HEK293 (cell line): ENCODE results near the gene HGFAC.

Experiments
- CTCF ChIA-PET: fragments of 350-600 bp; formaldehyde crosslinking; extraction: SDS; loops from one replicate; lab custom pipeline; 2021; ENCODE audit warnings: antibody characterized with exemption; lab: Yijun Ruan, JAX
- POLR2A ChIA-PET: fragments of 300-600 bp; formaldehyde crosslinking; extraction: SDS; loops from one replicate; lab custom pipeline; 2020; ENCODE audit warnings: antibody characterized with exemption, inconsistent platforms; lab: Yijun Ruan, JAX
- H3K27ac ChIP-seq: fragments of 200-500 bp; sonication (Bioruptor generic); 2 replicates; pipeline ENCODE4 v1.5.1; 2014; ENCODE audit warnings: low read depth, low read length, control low read depth, inconsistent platforms; ENCODE audit errors: extremely low read depth
- H3K36me3 ChIP-seq, 2 experiments: fragments of 200-500 bp in 1 of 2; sonication (Bioruptor generic) in 1 of 2; 1 replicate in 1 of 2; 2 replicates in 1 of 2; pipeline ENCODE4 v1.5.1; 2014 to 2017; ENCODE audit warnings: inconsistent platforms in 2 of 2, low read length in 2 of 2; ENCODE audit not compliant: control insufficient read depth in 2 of 2, insufficient read depth in 1 of 2
- H3K4me1 ChIP-seq: fragments of 200-500 bp; sonication (Bioruptor generic); 2 replicates; pipeline ENCODE4 v1.5.1; 2014; ENCODE audit warnings: mild to moderate bottlenecking, low read length, inconsistent platforms; ENCODE audit not compliant: control insufficient read depth, insufficient read depth
- H3K4me3 ChIP-seq: 2 replicates; pipeline ENCODE4 v1.5.1; 2011; ENCODE audit warnings: low read depth, mild to moderate bottlenecking, control low read depth, low read length, moderate library complexity
- H3K9me3 ChIP-seq: fragments of 200-500 bp; sonication (Bioruptor generic); 2 replicates; pipeline ENCODE4 v1.5.1; 2014; ENCODE audit warnings: low read depth, low read length, inconsistent platforms; ENCODE audit not compliant: control insufficient read depth, insufficient read depth
- KLF7 ChIP-seq: fragments of 450-650 bp; formaldehyde crosslinking; IDR thresholded peaks from 2 replicates; pipeline ENCODE4 v1.5.1; 2016; ENCODE audit warnings: missing biosample characterization, missing genetic modification characterization, borderline replicate concordance
- KLF9 ChIP-seq: fragments of 450-650 bp; formaldehyde crosslinking; IDR thresholded peaks from 2 replicates; pipeline ENCODE4 v1.5.1; 2016; ENCODE audit warnings: missing biosample characterization, missing genetic modification characterization, low read depth
- MEIS1 ChIP-seq: sonication (generic); formaldehyde crosslinking; IDR thresholded peaks from 2 replicates; pipeline ENCODE4 v1.8.1; 2022; ENCODE audit warnings: missing genetic modification reagents, mild to moderate bottlenecking, borderline replicate concordance
- OVOL3 ChIP-seq: fragments of 450-650 bp; formaldehyde crosslinking; IDR thresholded peaks from 2 replicates; pipeline ENCODE4 v1.5.1; 2016; ENCODE audit warnings: missing biosample characterization, missing genetic modification characterization
- REST ChIP-seq: fragments of 450-650 bp; formaldehyde crosslinking; IDR thresholded peaks from 2 replicates; pipeline ENCODE4 v1.5.1; 2016; ENCODE audit warnings: missing biosample characterization, missing genetic modification characterization
- SCRT1 ChIP-seq: fragments of 450-650 bp; formaldehyde crosslinking; IDR thresholded peaks from 2 replicates; pipeline ENCODE4 v1.5.1; 2016; ENCODE audit warnings: missing biosample characterization, missing genetic modification characterization, borderline replicate concordance
- SP7 ChIP-seq: fragments of 450-650 bp; formaldehyde crosslinking; IDR thresholded peaks from 2 replicates; pipeline ENCODE4 v1.5.1; 2016; ENCODE audit warnings: missing biosample characterization, missing genetic modification characterization
- TRIM28 ChIP-seq: IDR thresholded peaks from 2 replicates; pipeline ENCODE4 v1.6.1; 2011; ENCODE audit warnings: low read length, control low read depth, borderline replicate concordance
- ZBTB49 ChIP-seq: fragments of 450-650 bp; formaldehyde crosslinking; IDR thresholded peaks from 2 replicates; pipeline ENCODE4 v1.5.1; 2016; ENCODE audit warnings: missing biosample characterization, missing genetic modification characterization, low read depth
- ZIC2 ChIP-seq: fragments of 450-650 bp; formaldehyde crosslinking; IDR thresholded peaks from 2 replicates; pipeline ENCODE4 v1.5.1; 2016; ENCODE audit warnings: missing biosample characterization, missing genetic modification characterization
- ZNF132 ChIP-seq: fragments of 450-650 bp; formaldehyde crosslinking; IDR thresholded peaks from 2 replicates; pipeline ENCODE4 v1.5.1; 2017; ENCODE audit warnings: missing biosample characterization, missing genetic modification characterization, borderline replicate concordance
- ZNF394 ChIP-seq: fragments of 450-650 bp; formaldehyde crosslinking; IDR thresholded peaks from 2 replicates; pipeline ENCODE4 v1.5.1; 2016; ENCODE audit warnings: missing biosample characterization, missing genetic modification characterization, mild to moderate bottlenecking, moderate library complexity, borderline replicate concordance
- ZNF404 ChIP-seq: fragments of 450-650 bp; formaldehyde crosslinking; IDR thresholded peaks from 2 replicates; pipeline ENCODE4 v1.5.1; 2017; ENCODE audit warnings: missing biosample characterization, missing genetic modification characterization
- ZNF416 ChIP-seq: fragments of 450-650 bp; formaldehyde crosslinking; IDR thresholded peaks from 2 replicates; pipeline ENCODE4 v1.5.1; 2016; ENCODE audit warnings: missing biosample characterization, missing genetic modification characterization
- ZNF544 ChIP-seq: fragments of 450-650 bp; formaldehyde crosslinking; IDR thresholded peaks from 2 replicates; pipeline ENCODE4 v1.5.0; 2017; ENCODE audit warnings: missing biosample characterization, missing genetic modification characterization
- ZNF560 ChIP-seq: fragments of 450-650 bp; formaldehyde crosslinking; IDR thresholded peaks from 2 replicates; pipeline ENCODE4 v1.5.1; 2017; ENCODE audit warnings: missing biosample characterization, missing genetic modification characterization, borderline replicate concordance
- ZNF600 ChIP-seq: fragments of 450-650 bp; formaldehyde crosslinking; IDR thresholded peaks from 2 replicates; pipeline ENCODE4 v1.5.1; 2016; ENCODE audit warnings: missing biosample characterization, missing genetic modification characterization
- ZNF707 ChIP-seq: fragments of 450-650 bp; formaldehyde crosslinking; IDR thresholded peaks from 2 replicates; pipeline ENCODE4 v1.5.1; 2016; ENCODE audit warnings: missing biosample characterization, missing genetic modification characterization
- ZNF768 ChIP-seq: fragments of 450-650 bp; formaldehyde crosslinking; IDR thresholded peaks from 2 replicates; pipeline ENCODE4 v1.5.1; 2018; ENCODE audit warnings: missing biosample characterization, mild to moderate bottlenecking, missing genetic modification characterization

The HGFAC gene

GRCh38 chr4:3475041-3475712, 33.4 kb downstream of the HGFAC start (continued):
- TF ChIP-seq ZBTB49 (tag by site-specific recombination) (no peak), ZNF132 (tag by site-specific recombination) (no peak), ZNF416 (tag by site-specific recombination) (no peak), ZNF768 (tag by site-specific recombination) (no peak), MEIS1 (CRISPR knock-in tag) (no peak), ZIC2 (no peak), TRIM28 (no peak), ZNF707 (tag by site-specific recombination) (no peak)

- H3K36me3 ChIP-seq, result no peaks in the 10 kb centered on the region
- CTCF ChIA-PET, result no interaction called here
- H3K9me3 ChIP-seq, result no peaks in the 10 kb centered on the region
- POLR2A ChIA-PET, result no interaction called here
- TF ChIP-seq ZNF404 (tag by site-specific recombination) (no peak), ZNF600 (tag by site-specific recombination) (no peak), KLF9 (tag by site-specific recombination) (no peak), REST (tag by site-specific recombination) (no peak), ZNF544 (tag by site-specific recombination) (no peak), ZNF560 (no peak), OVOL3 (tag by site-specific recombination) (no peak), ZNF394 (tag by site-specific recombination) (no peak), SCRT1 (tag by site-specific recombination) (no peak)
- no peaks in the 10 kb centered on the region for H3K4me1 ChIP-seq
- H3K27ac ChIP-seq, result no peak overlapping the region
- no peak overlapping the region for H3K4me3 ChIP-seq
These were observed 34.0 kb downstream of the HGFAC start for GRCh38 chr4:3475713-3476260.

GRCh38 chr4:3476341-3476747, 34.6 kb downstream of the HGFAC start:
- H3K9me3 ChIP-seq, result no peaks in the 10 kb centered on the region
- no peak overlapping the region for H3K27ac ChIP-seq
- H3K4me1 ChIP-seq, result no peaks in the 10 kb centered on the region
- POLR2A ChIA-PET, result no interaction called here
- no peak overlapping the region for H3K4me3 ChIP-seq
- no peak for TF ChIP-seq KLF7 (tag by site-specific recombination)
- TF ChIP-seq SP7 (tag by site-specific recombination), result no peak
- no peak for TF ChIP-seq ZNF707 (tag by site-specific recombination)
- H3K36me3 ChIP-seq, result no peaks in the 10 kb centered on the region
- CTCF ChIA-PET, result interaction anchor here (0.7 kb wide), 1 partner anchor 9 kb away, joined by 3 read pairs; no protein-coding TSS in a partner anchor
